ENCODE data around the gene NLGN4Y. TPM values are rescaled to one million over a fixed set of nuclear protein-coding genes. Genes with fewer than 3 reads are reported as not detected.

The NLGN4Y gene
- total RNA-seq, 4 donors from 2014 or later = 0.07 to 47.0 (median 15.0) TPM

GRCh38 chrY:14763600-14763999 lies 239.3 kb downstream of the NLGN4Y start:
- Histone ChIP-seq H3K36me3 (no peaks in the 10 kb centered on the region), H3K4me1 (no peaks in the 10 kb centered on the region), H3K4me3 (no peak overlapping the region), H3K27ac (no peak overlapping the region), H3K27me3 (no peaks in the 10 kb centered on the region), H3K9me3 (no peaks in the 10 kb centered on the region)
- ATAC-seq = no peak
- no peak for TF ChIP-seq POLR2A (IDR thresholded peaks at IDR 0.05)
- TF ChIP-seq EP300 (IDR thresholded peaks at IDR 0.05) = no peak
- TF ChIP-seq POLR2AphosphoS5 (IDR thresholded peaks at IDR 0.05) = no peak
- no peak for TF ChIP-seq CTCF (IDR thresholded peaks at IDR 0.05)

GRCh38 chrY:14778208-14778607 lies 253.9 kb downstream of the NLGN4Y start:
- H3K27ac ChIP-seq = no peak overlapping the region
- WGBS, 2 donors (ENCODE audit: low coverage in 1 of 2) = 80% methylated on average over 4 of the region's 4 CpGs; no CpG with 5 or more reads in 1 of the 2 donors
- no peaks in the 10 kb centered on the region for H3K4me1 ChIP-seq
- no peak for ATAC-seq
- no peaks in the 10 kb centered on the region for H3K27me3 ChIP-seq
- TF ChIP-seq POLR2AphosphoS5 (IDR thresholded peaks at IDR 0.05) (no peak), CTCF (IDR thresholded peaks at IDR 0.05) (no peak), POLR2A (IDR thresholded peaks at IDR 0.05) (no peak), EP300 (IDR thresholded peaks at IDR 0.05) (no peak)
- H3K4me3 ChIP-seq = no peak overlapping the region
- no peaks in the 10 kb centered on the region for H3K36me3 ChIP-seq
- no peaks in the 10 kb centered on the region for H3K9me3 ChIP-seq

GRCh38 chrY:14793104-14793503 lies 268.8 kb downstream of the NLGN4Y start:
- no peak for ATAC-seq
- WGBS, 2 donors (ENCODE audit: low coverage in 1 of 2) = 89% methylated on average over 4 of the region's 4 CpGs; no CpG with 5 or more reads in 1 of the 2 donors
- no peak overlapping the region for H3K4me3 ChIP-seq
- H3K36me3 ChIP-seq = no peaks in the 10 kb centered on the region
- no peaks in the 10 kb centered on the region for H3K27me3 ChIP-seq
- no peaks in the 10 kb centered on the region for H3K9me3 ChIP-seq
- no peaks in the 10 kb centered on the region for H3K4me1 ChIP-seq
- no peak for TF ChIP-seq POLR2A (IDR thresholded peaks at IDR 0.05)
- TF ChIP-seq EP300 (IDR thresholded peaks at IDR 0.05) = no peak
- TF ChIP-seq POLR2AphosphoS5 (IDR thresholded peaks at IDR 0.05) = no peak
- no peak for TF ChIP-seq CTCF (IDR thresholded peaks at IDR 0.05)
- no peak overlapping the region for H3K27ac ChIP-seq

GRCh38 chrY:14793674-14794073 lies 269.3 kb downstream of the NLGN4Y start:
- Histone ChIP-seq H3K36me3 (no peaks in the 10 kb centered on the region), H3K4me1 (no peaks in the 10 kb centered on the region), H3K4me3 (no peak overlapping the region), H3K9me3 (no peaks in the 10 kb centered on the region), H3K27me3 (no peaks in the 10 kb centered on the region), H3K27ac (no peak overlapping the region)
- TF ChIP-seq CTCF (IDR thresholded peaks at IDR 0.05) (no peak), EP300 (IDR thresholded peaks at IDR 0.05) (no peak), POLR2A (IDR thresholded peaks at IDR 0.05) (no peak), POLR2AphosphoS5 (IDR thresholded peaks at IDR 0.05) (no peak)
- WGBS, 2 donors (ENCODE audit: low coverage in 1 of 2) = 89% methylated on average over 4 of the region's 11 CpGs; no CpG with 5 or more reads in 1 of the 2 donors
- no peak for ATAC-seq

- Histone ChIP-seq H3K27me3 (no peaks in the 10 kb centered on the region), H3K4me3 (no peak overlapping the region), H3K27ac (no peak overlapping the region), H3K36me3 (no peaks in the 10 kb centered on the region), H3K4me1 (no peaks in the 10 kb centered on the region), H3K9me3 (no peaks in the 10 kb centered on the region)
- WGBS, 2 donors (ENCODE audit: low coverage in 1 of 2) = 39% methylated on average over 2 of the region's 2 CpGs; no CpG with 5 or more reads in 1 of the 2 donors
- no peak for ATAC-seq
- no peak for TF ChIP-seq CTCF (IDR thresholded peaks at IDR 0.05)
- no peak for TF ChIP-seq POLR2A (IDR thresholded peaks at IDR 0.05)
- TF ChIP-seq POLR2AphosphoS5 (IDR thresholded peaks at IDR 0.05) = no peak
- no peak for TF ChIP-seq EP300 (IDR thresholded peaks at IDR 0.05)
Measured at GRCh38 chrY:14798010-14798409, 273.7 kb downstream of the NLGN4Y start.
